Peyer's patch (tissue), 4 donors: ENCODE data around the gene PPFIBP1.

Experiments used
- POLR2A ChIP-seq, 2 donors: fragments of 450-650 bp; IDR thresholded peaks; one replicate each; pipeline ENCODE4 v1.5.1; 2017; ENCODE audit warnings: antibody characterized with exemption in 2 of 2, mild to moderate bottlenecking in 2 of 2, moderate library complexity in 2 of 2
- TF ChIP-seq, protein P1 (sequence below), 6 experiments: fragments of 450-650 bp in 4 of 6; fragments of 200-600 bp in 2 of 6; sonication (generic) in 1 of 6; IDR thresholded peaks; one replicate each; pipeline ENCODE4 v1.5.1; 2017 to 2019; ENCODE audit warnings: antibody characterized with exemption in 6 of 6, mild to moderate bottlenecking in 3 of 6, moderate library complexity in 1 of 6

DNA sequence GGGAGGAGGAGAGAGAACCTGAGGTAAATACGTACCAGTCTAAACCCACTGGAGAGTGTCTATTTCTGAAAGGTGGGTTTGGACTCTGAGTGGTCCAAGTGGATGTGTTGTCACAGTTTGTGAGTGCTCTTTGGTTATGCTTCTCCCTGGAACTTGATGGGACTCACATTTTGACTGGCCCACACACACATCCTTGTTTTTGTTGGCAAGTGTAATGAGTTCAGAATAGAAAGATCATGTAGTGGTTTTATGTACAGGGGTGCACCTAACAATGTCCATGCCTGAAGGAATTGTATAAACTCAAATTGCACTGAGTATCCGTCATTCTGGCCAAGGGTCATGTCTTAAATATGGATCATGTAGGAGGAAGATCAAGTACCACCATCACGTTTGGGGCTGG, 4.8 kb downstream of the PPFIBP1 start:
- no peak for TF ChIP-seq POLR2A (IDR thresholded peaks at IDR 0.05)
- TF ChIP-seq, protein P1, sequence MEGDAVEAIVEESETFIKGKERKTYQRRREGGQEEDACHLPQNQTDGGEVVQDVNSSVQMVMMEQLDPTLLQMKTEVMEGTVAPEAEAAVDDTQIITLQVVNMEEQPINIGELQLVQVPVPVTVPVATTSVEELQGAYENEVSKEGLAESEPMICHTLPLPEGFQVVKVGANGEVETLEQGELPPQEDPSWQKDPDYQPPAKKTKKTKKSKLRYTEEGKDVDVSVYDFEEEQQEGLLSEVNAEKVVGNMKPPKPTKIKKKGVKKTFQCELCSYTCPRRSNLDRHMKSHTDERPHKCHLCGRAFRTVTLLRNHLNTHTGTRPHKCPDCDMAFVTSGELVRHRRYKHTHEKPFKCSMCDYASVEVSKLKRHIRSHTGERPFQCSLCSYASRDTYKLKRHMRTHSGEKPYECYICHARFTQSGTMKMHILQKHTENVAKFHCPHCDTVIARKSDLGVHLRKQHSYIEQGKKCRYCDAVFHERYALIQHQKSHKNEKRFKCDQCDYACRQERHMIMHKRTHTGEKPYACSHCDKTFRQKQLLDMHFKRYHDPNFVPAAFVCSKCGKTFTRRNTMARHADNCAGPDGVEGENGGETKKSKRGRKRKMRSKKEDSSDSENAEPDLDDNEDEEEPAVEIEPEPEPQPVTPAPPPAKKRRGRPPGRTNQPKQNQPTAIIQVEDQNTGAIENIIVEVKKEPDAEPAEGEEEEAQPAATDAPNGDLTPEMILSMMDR (IDR thresholded peaks at IDR 0.05): no peak
